PC-3 (cell line): ENCODE measurements around the gene CDK18.

ENCODE experiments used
- CTCF ChIP-seq: fragments of 300-600 bp; sonication (generic); conservative IDR thresholded peaks from 2 replicates; pipeline ENCODE4 v1.5.1; 2017; ENCODE audit warnings: antibody characterized with exemption, low read depth, mild to moderate bottlenecking, low read length
- EZH2phosphoT487 ChIP-seq: fragments of 300-600 bp; sonication (generic); IDR thresholded peaks from 2 replicates; pipeline ENCODE4 v1.6.1; 2018; ENCODE audit warnings: mild to moderate bottlenecking, antibody characterized with exemption, low read length, borderline replicate concordance

- TF ChIP-seq CTCF (no peak), EZH2phosphoT487 (no peak)
Observed at GRCh38 chr1:205538235-205538840, 33.9 kb downstream of the CDK18 start.
